Fibroblast of pulmonary artery (primary cell): ENCODE measurements around the gene MEIKIN.
A peak's percentile ranks its signal among the peaks of the same experiment; 100 is the strongest.

Source experiments
- DNase-seq: peaks from one replicate; pipeline ENCODE4 v3.0.0-alpha.2; 2010; ENCODE audit warnings: low read depth
- H3K4me3 ChIP-seq: replicated peaks from 2 replicates; pipeline ENCODE4 v1.5.1; 2011; ENCODE audit warnings: low read depth, mild to moderate bottlenecking, control low read depth, low read length, moderate library complexity
- TF ChIP-seq, protein P1 (sequence below): IDR thresholded peaks from 2 replicates; pipeline ENCODE4 v1.5.1; 2011; ENCODE audit warnings: mild to moderate bottlenecking, control low read depth, low read length, inconsistent platforms; ENCODE audit errors: missing control alignments

The MEIKIN gene

DNA sequence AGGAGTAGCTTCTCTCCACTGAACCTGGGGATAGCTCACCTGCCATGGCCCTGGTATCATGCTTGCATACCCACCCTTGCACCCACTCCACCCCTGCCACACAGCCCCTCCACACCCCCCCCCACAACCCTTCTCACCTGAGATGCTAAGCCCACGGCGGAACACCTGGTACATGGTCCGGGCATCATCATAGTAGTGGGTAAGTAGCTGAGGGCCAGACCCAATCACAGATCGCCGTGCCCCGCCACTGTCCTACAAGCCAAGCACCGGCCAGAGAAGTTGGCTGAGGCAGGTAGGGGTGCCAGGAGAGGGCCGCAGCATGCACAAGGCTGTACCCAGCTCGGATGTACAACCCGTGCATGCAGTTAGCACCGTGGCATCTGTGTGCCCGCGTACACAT is 45.3 kb upstream of the MEIKIN start:
- TF ChIP-seq, protein P1, sequence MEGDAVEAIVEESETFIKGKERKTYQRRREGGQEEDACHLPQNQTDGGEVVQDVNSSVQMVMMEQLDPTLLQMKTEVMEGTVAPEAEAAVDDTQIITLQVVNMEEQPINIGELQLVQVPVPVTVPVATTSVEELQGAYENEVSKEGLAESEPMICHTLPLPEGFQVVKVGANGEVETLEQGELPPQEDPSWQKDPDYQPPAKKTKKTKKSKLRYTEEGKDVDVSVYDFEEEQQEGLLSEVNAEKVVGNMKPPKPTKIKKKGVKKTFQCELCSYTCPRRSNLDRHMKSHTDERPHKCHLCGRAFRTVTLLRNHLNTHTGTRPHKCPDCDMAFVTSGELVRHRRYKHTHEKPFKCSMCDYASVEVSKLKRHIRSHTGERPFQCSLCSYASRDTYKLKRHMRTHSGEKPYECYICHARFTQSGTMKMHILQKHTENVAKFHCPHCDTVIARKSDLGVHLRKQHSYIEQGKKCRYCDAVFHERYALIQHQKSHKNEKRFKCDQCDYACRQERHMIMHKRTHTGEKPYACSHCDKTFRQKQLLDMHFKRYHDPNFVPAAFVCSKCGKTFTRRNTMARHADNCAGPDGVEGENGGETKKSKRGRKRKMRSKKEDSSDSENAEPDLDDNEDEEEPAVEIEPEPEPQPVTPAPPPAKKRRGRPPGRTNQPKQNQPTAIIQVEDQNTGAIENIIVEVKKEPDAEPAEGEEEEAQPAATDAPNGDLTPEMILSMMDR, result no peak
- no peak for DNase-seq
- no peak overlapping the region for H3K4me3 ChIP-seq

DNA sequence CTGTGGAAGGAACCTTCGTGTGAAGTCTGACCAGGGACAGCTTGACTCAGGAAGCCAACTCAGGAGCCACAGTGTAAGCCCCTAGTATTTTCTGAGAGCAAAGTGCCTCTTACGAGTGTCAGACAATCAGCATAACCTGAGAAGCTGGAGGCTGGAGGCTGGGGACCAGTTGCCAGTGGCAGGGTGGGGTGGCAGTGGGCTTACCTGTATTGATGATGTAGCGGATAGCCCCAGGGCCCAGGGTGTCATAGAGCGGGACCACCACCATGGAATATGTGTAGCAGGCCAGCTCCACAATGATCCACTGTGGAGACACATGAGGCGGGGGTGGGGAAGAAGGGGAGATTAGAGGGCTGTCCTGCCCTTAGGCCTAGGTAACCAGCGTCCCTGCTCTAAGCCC is 43.1 kb upstream of the MEIKIN start:
- no peak for DNase-seq
- TF ChIP-seq, protein P1, result no peak
- no peak overlapping the region for H3K4me3 ChIP-seq

DNA sequence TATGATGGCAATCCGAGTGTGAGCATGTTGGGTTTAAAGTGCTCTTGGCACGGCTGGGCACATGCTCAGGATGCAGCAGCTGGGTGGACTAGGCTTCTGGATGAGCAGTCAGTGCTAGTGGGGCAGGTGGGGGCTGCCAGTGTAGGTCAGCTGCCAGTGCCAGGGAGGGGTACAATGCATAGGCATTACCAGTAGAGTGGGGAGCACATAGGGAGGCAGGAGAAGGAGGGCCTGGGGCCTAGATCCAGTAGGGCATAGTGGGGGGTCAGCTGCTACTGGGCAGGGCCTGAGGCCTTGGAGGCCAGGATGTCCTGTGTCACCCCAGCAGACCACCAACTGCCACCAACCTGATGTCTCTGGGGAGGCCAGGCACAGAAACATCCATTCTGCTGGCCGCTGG is 41.8 kb upstream of the MEIKIN start:
- H3K4me3 ChIP-seq, result no peak overlapping the region
- no peak for DNase-seq
- TF ChIP-seq, protein P1, result no peak

DNA sequence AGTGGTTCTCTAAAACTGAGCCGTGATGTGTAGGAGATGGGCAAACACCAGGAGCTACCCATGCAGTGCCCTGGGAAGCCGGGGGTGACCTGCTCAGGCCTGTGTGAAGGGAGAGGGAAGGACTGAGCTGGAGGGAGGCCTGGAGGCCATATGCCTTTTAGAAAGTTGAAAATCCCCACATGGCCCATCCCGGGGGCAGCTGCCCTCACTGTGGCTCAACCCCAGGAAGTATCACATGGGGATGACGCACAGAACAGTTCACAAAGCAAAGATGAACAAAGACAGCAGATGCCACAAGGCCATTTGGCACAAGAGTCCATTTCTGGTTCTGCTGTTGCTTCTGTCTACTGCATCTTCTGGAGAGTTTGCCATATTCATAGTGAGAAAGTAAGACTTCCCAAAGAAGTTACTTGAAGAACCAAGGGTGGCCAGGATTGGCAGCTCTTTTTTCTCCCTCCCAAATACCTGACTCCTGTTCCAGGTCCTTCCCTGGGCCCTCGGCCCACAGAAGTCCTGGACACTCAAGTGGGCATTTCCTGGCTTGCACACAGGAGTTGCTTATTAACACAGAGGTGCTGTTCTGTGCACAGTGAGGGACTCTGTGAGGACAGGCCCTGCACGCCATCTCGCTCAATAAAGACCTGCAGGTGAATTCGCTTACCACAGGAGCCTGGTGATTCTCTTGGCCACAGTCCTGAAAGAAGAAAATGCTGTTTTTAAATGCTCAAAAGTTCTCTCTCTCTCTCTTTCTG is 40.9 kb upstream of the MEIKIN start:
- DNase-seq, result no peak
- TF ChIP-seq, protein P1, result no peak
- H3K4me3 ChIP-seq, result no peak overlapping the region

DNA sequence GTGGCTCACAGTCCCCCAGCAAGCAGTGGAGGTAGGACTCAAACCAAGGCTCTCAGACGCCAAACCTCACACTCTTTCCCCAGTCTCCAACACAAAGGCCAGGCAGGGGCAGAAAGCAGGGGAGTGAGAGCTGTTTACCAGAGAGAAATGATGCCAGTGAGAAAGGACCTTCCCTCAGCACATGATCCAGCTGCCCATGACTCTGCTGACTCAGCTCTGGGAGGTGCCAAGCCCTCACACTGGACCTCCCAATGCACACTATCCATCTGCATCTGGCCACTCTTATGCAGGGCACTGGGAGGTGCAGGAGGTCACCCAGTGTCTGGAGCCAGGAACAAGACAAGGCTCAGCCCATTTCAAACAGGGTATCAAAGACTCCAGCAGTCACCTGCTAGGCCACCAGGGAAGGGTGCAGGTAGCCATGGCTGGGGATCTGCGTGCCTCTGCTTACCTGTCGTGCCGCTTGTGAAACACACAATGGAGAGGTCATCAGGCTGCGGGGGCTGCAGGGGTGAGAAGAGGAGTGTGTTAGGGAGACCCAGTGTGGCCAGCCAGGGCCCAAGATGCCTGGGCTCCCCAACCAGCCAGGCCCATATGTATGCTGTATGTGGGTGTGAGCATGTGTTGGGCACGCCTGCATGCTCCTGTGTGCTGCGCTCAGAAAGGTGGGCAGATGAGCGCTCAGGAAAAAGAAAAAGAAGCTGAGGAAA is 39.6 kb upstream of the MEIKIN start:
- DNase-seq, result no peak
- TF ChIP-seq, protein P1, result no peak
- H3K4me3 ChIP-seq, result no peak overlapping the region

DNA sequence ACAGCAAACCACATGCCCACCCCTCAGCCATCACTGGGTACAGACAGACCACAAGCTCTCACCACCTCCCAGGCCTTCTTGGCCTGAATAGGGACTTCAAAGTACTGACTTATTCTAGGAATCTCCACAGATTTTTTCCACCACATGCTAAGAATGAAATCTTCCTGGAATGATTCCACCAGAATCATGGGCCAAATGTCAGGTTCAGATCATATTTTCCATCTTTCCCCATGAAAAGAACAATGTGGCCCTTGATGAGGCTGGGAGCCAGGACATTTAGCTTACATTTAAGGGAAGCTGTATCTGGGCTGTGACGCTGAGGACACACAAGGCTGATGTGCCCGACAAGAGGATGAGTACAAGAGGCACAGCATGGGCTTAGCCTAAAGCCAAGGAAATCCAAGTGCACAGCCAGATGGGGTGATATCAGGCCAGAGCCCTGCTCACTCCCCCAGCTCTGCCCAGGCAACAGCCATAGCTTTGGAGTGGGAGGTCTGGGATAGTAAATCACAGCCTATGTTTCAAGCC is 37.8 kb upstream of the MEIKIN start:
- TF ChIP-seq, protein P1, result no peak
- peak; percentile 7 for DNase-seq
- no peak overlapping the region for H3K4me3 ChIP-seq

DNA sequence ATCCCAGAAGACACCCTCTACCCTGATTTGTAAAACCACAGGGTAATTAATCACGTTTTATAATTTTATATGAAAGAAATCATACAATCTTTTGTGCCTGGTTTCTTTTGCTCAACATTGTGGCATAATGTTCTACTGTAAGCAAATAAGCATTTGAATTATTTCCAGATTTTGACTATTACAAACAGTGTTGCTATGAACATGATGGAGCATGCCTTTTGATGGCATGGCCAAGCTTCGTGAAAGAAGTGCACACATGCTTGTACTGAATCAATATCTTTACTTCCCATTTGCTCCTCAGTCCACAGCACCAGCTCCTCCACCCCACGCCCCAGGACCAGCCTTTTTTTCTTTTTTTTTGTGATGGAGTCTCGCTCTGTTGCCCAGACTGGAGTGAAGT is 36.1 kb upstream of the MEIKIN start:
- H3K4me3 ChIP-seq, result no peak overlapping the region
- TF ChIP-seq, protein P1, result no peak
- DNase-seq, result no peak
